Astrocyte of the cerebellum (primary cell): ENCODE data around the gene MAS1.

Experiments used
- DNase-seq: peaks from one replicate; pipeline ENCODE4 v3.0.0-alpha.2; 2011; ENCODE audit warnings: low read depth
- H3K4me3 ChIP-seq: 2 replicates; pipeline ENCODE4 v1.5.1; 2011; ENCODE audit warnings: mild to moderate bottlenecking, low read depth, low read length, moderate library complexity
- in situ Hi-C: cut with HindIII; loops from 2 replicates; pipeline ENCODE4 v1.10.0; 2017; ENCODE audit warnings: low sequenced_read_pairs
- TF ChIP-seq, protein P1 (sequence below): IDR thresholded peaks from 2 replicates; pipeline ENCODE4 v1.5.1; 2012; ENCODE audit warnings: low read length, low read depth, moderate library complexity, mild to moderate bottlenecking; ENCODE audit errors: missing control alignments

The MAS1 gene

DNA sequence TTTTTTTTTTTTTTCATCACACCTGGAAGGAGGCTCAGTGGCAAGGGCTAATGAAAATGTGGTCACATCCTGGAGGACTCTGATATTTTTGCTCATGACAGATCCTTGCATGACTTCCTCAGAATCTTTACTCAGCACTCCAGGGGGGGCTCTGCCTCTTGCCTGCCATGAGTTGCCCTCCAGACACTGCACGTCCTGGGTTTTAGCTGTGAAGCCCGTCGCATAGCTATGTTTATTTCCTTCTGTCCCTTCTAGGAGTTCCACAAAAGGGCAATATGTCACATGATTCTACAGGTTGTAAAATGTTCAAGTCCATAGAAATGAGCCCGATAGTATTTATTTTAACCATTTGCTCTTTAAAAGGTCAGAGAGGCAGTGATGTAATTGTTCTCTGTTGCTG is 18.2 kb downstream of the MAS1 start:
- in situ Hi-C loops: no loop called here
- no peak overlapping the region for H3K4me3 ChIP-seq
- no peak for DNase-seq
- TF ChIP-seq, protein P1, sequence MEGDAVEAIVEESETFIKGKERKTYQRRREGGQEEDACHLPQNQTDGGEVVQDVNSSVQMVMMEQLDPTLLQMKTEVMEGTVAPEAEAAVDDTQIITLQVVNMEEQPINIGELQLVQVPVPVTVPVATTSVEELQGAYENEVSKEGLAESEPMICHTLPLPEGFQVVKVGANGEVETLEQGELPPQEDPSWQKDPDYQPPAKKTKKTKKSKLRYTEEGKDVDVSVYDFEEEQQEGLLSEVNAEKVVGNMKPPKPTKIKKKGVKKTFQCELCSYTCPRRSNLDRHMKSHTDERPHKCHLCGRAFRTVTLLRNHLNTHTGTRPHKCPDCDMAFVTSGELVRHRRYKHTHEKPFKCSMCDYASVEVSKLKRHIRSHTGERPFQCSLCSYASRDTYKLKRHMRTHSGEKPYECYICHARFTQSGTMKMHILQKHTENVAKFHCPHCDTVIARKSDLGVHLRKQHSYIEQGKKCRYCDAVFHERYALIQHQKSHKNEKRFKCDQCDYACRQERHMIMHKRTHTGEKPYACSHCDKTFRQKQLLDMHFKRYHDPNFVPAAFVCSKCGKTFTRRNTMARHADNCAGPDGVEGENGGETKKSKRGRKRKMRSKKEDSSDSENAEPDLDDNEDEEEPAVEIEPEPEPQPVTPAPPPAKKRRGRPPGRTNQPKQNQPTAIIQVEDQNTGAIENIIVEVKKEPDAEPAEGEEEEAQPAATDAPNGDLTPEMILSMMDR: no peak

DNA sequence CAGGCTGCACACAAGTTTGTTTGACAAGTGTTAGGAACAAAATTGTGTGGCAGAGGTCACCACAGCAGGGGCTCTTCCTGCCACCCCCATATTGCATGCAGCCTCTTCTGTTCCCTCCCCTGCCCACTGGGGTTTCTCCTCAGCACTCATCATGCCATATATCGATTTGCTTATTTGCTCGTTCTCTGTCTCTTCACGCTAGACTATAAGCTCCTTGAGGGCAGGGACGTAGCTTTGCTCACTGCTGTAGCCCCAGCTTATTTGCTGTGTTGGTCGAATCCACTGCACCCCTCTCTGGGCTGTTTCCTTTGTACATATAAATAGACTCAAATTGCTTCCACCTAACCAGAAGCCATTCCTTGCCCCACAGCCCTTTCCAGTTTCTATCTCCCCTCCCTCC is 19.6 kb downstream of the MAS1 start:
- DNase-seq: no peak
- TF ChIP-seq, protein P1: no peak
- in situ Hi-C loops: no loop called here
- no peak overlapping the region for H3K4me3 ChIP-seq

DNA sequence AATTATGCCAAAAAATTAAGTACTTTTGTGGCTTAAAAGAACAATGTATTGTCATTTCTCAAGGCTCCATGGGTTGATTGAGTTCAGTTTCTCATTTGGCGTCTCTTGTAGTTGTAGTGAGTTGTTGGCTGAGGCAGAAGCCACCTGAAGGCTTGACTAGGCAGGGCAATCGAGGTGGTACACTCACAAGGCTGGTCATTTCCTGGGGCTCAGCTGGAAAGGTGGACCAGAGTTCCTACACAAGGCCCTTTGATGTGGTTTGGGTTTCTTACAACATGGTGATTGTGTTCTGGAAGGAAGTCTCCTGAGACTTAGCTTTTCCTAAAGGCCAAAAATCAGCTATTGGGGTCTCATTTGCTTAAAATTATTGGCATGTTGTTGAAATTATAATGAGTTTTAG is 22.6 kb downstream of the MAS1 start:
- H3K4me3 ChIP-seq: no peak overlapping the region
- in situ Hi-C loops: no loop called here
- no peak for DNase-seq
- TF ChIP-seq, protein P1: no peak

DNA sequence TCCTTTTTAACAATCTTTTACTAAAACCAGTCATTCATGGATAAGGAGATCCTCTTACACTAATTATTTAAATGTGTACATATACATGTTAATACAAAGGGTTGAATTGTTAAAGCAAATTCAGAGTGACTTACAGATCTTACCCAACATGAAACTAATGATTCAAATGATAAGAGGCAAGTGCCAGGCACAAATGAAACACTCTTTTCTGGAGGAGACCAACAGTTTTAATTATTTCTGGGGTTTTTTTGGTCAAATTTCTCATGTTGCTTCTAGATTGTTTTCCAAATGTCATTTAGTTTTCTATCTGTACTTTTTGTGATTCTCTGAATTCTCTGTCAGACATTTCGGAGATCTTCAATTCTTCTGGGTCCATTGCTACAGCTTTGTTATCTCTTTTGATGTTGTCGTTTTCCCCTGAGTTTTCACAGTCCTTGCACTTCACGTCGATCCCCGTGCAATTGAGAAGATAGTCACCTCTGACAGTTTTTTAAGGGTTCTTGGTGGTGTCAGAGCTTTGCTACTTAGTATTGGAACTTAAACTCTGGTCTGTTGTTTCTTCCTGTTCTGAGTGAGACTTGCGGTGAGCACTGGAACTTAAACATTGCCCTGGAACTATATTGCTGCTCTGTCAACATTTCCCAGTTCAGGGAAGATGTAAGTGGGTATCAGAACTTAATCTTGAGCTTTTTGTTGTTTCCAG is 23.2 kb downstream of the MAS1 start:
- in situ Hi-C loops: no loop called here
- DNase-seq: no peak
- TF ChIP-seq, protein P1: no peak
- H3K4me3 ChIP-seq: no peak overlapping the region

DNA sequence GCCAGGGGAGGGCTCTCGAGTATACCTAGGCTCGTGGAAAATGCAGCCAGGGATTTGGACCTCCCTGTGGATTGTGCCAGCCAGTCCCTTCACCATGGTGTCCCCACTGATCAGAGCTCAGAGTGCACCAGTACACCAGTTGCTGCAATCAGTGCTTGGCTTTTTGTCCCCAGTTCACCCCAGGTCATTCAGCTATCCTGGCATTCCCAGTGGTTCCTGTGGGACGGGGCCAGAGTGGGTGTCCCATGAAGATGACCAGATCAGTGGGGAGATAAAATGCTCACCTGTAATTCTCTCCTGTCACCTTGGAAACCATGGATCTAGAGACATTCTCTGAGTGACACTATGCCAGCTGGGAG is 23.8 kb downstream of the MAS1 start:
- DNase-seq: no peak
- TF ChIP-seq, protein P1: no peak
- H3K4me3 ChIP-seq: no peak overlapping the region
- in situ Hi-C loops: no loop called here

DNA sequence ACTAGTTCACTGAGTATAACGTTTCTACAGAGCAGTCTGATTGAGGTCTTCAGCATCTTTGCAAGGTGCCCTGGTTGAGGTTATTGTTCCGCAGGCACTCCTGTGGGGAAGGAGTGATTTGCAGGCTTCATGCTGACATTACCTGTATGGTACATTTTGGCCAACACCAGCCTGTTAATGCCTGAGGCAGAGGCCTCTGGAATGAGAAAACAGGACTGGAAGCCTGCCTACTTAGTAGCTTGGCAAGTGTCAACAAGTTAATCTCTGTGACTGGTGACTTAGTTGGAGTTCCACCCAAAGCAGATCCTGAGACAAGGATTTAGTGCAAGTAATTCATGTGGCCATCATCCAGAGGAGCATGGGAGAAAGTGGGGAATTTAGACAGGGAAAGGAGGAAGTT is 24.6 kb downstream of the MAS1 start:
- no peak overlapping the region for H3K4me3 ChIP-seq
- in situ Hi-C loops: no loop called here
- TF ChIP-seq, protein P1: no peak
- no peak for DNase-seq
